IPS DF 19.7 (cell line): ENCODE measurements around the gene SPRYD7.
A peak's percentile ranks its signal among the peaks of the same experiment; 100 is the strongest.
"Not testable (repeated sequence)": the region's sequence is repeated elsewhere in the genome, so short reads cannot be mapped to it uniquely, and the experiment has no call there.

Experiments
- DNase-seq: peaks from one replicate; pipeline ENCODE4 v3.0.0-alpha.2; 2013; ENCODE audit warnings: low read depth, low spot score

The SPRYD7 gene

GRCh38 chr13:49936075-49936967, at the start of gene SPRYD7:
TSS of gene SPRYD7 (minus strand) at chr13:49936340. CDS start at chr13:49936235, 105 bp downstream.
- DNase-seq = peak; percentile 78

GRCh38 chr13:49985129-49985528, 49.0 kb upstream of the SPRYD7 start:
- DNase-seq = no peak

DNA sequence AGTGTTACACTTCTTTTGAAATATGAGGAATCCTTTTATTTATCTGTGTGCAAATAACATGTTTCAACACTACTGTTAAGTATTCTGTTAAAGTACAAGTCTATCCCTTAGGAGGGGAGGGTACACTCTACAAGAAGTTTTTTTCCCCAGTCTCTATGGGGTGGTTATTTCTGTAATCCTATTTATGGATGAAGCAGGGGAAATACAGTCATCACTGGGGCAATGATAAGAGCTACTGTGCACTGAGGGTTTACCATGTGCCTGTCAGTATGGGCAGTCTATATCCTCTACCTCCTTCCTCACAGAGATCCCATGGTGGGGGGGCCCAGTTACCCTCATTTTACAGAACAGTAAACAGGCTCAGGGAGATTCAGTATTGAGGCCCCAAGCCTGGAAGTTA, 44.1 kb upstream of the SPRYD7 start:
- DNase-seq = no peak

DNA sequence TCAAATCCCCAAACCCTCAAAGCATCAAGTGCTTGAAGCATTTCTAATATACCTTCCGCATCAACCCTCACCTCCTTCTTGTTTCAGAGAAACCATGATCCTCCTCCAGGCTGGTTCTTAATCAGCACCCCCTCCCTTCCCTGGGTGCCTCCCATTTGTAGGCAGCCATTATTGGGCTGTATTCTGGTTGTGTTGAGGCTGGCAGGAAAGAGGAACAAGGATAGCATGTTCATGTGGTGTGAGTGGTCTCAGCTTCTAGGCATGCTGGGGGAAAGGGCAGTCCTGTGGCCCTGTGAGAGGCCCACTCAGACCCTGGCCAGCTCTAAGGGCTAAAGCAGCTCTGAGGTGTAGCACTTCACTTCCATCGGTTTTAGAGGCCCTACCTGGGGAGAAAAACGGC, 41.9 kb upstream of the SPRYD7 start:
- no peak for DNase-seq

DNA sequence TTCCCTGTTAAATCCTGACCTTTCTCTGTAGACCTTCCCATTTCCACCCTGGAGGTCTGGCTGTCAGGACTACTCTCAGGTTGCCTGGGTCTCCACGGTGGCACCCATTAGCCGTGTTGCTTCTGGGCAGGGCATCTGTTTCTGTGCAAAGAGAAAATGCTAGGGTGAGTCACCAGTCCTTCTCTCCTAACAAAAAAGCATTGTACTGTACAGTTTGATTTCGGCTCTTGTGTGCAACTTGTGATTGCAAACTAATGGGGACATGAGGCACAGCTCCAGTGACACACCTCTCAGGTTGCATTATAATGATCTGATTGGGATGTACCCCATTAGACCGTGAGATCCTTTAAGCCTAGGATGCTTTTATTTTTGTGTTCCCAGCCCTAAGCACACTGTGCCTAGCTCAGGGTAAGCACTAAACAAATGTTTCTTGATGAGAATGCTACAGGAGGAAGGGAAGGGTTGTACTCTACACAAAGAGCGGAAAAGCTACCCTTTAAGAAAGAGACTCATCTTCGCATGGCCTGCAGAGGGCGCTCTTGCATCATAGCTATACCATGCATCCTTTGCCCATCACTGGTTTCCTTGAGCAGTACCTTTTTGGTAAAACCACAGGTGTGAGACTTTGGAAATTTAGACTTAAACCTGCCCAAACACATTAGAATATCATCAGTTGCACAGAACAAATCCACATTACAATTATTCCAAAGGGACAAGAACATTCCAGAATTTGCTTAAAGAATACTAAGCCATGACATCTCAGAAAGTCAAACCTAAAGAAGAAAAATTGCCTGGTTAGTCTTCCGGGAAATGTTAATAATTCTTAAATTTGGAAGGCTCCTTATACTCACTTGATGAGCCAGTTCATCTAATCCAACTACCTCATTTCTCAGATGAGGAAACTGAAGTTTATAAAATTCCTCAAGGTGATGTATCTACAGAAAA, 40.4 kb upstream of the SPRYD7 start:
- no peak for DNase-seq

DNA sequence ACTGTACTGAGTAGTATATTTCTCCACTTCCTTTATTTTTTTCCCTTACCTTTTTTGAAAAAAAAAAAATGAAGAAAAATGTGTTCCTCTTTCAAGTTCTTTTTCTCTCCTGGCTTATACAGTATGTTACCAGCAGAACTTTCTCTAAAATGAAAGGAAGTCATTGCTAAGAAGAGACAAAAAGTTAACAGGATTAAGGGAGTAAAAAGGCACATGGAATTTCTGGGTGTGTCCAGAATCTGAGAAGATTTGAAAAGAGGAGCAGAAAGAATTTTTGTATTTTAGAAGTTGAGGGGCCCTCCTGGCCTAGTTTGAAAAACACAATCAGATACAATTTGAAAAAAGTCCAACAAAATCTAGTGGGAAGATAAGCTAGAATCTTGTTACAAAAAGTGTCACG, 39.7 kb upstream of the SPRYD7 start:
- DNase-seq = no peak

GRCh38 chr13:49972709-49973108, 36.6 kb upstream of the SPRYD7 start:
- DNase-seq = no peak

- no peak for DNase-seq
Measured at GRCh38 chr13:49967456-49967855, 31.3 kb upstream of the SPRYD7 start.

DNA sequence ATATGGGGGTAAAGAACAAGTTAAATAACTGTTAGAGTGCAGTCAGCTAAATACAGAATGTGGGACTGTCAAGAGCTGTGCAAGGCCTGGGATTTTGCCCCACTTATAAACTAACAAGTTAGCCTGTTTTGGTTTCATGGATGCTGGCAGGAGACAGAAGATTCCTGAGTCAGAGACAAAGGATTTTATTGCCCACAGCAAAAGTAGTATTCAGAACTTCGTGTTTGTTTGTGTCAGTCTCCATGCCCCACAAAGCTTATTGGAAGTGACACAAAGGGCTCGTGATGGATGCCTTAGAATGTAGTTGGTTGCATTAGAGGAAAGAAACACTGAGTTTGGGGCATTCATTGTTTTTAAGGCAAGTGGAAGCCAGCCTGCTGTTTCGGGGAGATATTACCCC, 22.2 kb upstream of the SPRYD7 start:
- DNase-seq = no peak

DNA sequence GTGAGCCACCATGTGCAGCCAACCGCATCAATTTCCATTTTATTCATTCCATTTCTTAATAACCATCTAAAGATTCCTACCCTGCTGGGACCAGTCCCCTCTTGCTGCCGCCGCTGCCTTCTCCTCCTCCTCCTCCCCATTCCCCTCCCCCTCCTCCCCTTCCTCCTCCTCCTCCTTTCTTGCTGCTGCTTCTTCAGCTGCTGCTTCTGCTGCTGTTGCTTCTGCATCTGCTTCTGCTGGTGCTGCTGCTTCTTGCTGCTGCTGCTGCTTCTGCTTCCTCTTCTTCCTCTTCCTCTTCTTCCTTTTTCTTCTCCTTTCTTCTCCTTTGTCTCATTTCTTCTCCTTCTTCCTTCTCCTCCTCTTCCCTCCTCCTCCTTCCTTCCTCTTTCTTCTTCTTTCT, 20.0 kb upstream of the SPRYD7 start:
- DNase-seq = no peak

DNA sequence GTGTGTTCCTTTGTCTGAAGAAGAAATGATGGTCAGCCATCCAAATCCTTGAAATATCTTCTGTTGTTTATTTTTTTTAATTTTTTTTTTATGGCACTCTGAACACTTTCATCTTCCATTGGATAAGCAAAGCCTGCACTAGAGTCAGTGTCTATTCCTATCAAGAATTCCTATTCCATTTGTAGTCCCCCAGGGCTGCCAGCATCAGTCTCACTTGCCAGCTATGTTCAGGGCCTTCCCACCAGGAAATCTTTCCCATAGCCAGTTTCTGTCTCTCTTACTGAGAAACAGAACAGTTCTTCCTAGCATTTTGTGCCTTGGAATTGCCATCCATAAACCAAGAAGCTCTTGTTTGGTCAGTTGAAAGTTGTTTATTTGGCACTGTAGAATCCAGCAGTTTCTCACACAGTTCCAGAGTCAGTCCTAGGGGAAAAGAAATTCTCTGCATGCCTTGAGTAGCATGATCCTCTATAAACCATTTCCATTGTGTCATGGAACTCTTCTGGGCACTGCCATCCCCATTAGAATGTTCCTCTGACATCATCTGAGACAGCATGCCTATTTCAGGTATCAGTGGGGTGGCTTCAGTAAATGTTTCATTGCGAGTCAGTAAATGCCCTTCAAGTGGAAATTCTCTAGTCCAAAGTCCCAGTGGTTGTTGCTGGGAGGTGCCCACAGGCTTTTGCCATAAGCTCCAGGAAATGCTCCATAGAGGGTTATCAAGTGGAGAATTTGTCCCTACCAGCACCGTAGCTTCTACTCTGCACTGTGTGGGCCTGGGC, 18.7 kb upstream of the SPRYD7 start:
- no peak for DNase-seq

GRCh38 chr13:49953560-49953959, 17.4 kb upstream of the SPRYD7 start:
- DNase-seq = no peak

- no peak for DNase-seq
Measured at GRCh38 chr13:49951754-49952535, 15.8 kb upstream of the SPRYD7 start.

DNA sequence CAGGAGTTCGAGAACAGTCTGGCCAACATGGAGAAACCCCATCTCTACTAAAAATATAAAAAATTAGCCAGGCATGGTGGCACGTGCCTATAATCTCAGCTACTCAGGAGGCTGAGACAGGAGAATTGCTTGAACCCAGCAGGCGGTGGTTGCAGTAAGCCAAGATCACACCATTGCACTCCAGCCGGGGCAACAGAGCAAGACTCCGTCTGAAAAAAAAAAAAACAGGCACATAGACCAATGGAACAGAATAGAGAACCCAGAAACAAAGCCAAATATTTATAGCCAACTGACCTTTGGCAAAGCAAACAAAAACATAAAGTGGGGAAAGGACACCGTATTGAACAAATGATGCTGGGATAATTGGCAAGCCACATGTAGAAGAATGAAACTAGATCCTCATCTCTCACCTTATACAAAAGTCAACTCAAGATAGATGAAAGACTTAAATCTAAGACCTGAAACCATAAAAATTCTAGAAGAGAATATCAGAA, 12.7 kb upstream of the SPRYD7 start:
- DNase-seq = not testable (repeated sequence)

- DNase-seq = no peak
Measured at GRCh38 chr13:49939321-49939720, 3.2 kb upstream of the SPRYD7 start.

DNA sequence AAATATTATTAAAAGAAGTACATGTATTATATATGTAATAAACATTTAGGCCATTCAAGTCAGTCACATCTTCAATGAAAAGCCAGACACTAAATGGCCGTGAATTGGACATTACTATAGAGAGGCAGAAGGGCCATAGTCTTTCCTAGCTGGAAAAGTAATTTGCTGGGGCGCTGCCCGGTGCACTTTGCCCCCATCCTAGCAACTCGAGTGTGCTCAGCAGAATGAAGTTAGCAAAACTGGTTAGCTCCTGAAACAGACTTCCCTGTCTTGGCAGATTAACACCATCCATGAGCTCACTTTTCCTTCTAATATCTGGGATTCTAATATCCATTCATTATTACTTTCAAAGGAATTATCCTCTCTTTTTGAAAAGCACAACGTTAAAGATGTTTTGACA, 2.8 kb upstream of the SPRYD7 start:
- no peak for DNase-seq

- no peak for DNase-seq
Measured at GRCh38 chr13:49938314-49938713, 2.2 kb upstream of the SPRYD7 start.

DNA sequence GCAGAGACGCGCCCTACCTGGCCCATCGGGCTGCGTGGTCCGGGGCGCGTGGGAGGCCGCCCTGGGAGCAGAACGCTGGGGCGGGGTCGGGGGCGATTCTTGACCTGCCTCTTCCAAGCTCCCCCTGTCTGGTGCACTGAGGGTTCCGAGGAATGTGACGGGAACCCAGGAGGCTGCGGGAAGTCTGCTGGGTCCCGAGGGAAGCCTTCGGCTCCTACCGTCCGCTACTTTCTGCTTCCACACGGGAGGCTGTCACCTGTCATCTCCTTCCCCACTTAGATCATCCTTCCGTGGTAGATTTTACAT, 781 bp upstream of the SPRYD7 start:
- no peak for DNase-seq

DNA sequence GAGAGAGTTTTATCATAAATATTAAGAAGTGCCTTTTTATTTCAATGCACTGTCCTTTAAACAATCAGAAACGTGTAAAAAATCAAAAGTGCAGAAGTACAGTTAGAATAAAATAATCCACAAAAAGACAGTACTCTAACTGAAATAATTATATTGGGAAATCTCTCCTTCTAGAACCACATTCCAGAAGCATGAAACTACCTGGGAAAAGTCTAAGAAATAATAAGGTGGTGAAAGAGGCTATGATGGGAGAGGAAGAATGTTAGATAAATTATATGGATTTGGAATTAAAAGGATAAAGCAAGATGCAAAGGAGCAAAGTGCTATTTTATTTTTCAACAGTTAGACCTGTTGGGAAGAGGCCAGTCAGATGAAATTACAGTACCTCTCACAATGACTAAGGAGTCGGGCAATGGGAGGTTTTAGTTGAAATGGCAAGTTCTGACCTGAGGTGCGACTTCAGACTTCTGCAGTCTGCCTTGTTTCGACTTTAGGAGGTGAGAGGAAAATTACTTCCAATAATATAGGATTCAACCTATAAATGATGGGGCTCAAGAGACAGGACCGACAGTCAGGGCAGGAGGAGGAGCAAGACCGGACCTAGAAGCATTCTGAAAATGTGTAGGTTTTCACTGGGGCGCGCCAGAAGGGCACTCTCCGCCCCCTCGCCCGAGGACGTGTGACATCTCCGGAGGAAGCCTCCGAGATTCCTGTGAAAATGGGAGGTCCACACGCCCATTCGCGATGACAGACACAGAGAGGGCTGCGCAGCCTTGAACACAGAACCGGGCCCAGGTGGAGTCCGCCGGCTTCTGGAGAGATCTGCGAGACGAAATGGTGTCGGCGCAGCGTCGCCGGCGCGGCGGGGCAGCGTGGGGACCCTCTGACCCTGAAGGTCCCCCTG, 717 bp downstream of the SPRYD7 start:
- peak; percentile 5 for DNase-seq

DNA sequence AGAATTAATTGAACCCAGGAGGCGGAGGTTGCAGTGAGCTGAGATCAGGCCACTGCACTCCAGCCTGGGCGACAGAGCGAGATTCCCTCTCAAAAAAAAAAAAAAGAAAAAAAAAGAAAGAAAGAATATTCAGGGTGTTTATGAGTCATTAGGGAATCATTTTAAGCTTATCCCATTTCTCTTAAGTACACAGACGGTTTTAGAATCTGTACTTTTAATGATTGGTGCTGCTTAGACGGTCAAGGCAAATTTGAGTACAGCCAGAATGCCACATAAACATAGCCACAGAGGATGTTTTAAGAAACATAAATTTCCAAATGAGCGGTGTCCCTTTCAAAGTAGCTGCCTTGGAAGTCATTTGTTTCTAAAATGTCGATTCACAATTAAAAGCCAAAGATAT, 2.6 kb downstream of the SPRYD7 start:
- no peak for DNase-seq
